ENCODE measurements around the gene MLF1.

MLF1 gene

DNA sequence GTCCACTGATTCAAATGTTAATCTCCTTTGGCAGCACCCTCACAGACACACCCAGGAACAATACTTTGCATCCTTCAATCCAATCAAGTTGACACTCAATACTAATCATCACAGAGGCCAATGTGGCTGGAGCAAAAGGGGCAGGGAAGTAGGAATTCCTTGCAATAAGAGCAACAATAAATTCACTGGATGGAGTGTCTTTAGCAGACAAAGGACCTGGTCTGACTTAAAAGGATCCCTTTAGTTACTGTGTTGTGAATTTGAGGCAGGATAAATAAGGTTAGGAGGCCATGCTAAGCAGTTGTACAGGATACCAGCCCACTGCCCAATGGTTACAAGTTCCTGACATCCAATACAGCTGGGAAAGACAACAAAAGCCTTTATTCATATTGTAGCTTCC is 61.0 kb downstream of the MLF1 start:
- H3K4me1 ChIP-seq = peaks cover 19% of the 10 kb centered on the region
- in situ Hi-C loops (cut with MboI; ENCODE audit: low sequenced_read_pairs) = no loop called here
- no peaks in the 10 kb centered on the region for H3K9me3 ChIP-seq
- no peaks in the 10 kb centered on the region for H3K27me3 ChIP-seq (ENCODE audit: low read depth)
- H3K36me3 ChIP-seq (replicated peaks) = no peaks in the 10 kb centered on the region
- no peak overlapping the region for H3K4me3 ChIP-seq
- peak; percentile 71 to 86 for DNase-seq (ENCODE audit: low spot score in 2 of 2)

DNA sequence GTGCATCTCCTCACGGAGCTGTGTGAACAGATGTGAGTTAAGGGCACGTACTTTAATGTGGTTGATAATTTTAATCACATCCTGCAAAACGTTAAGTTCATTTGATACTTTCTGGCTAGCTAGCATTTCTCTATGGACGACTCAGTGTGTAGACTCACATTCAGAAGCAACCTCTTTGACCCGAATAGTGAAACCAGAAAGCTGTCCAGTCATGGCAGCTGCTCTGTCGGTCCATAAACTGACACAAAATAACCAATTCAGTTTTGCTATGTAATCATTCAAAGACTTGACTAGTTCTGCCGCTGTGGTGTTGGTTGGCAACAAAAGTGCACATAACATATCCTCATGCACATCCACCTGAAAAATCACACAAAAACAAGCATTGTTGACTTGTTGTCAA is 69.7 kb downstream of the MLF1 start:
- in situ Hi-C loops (cut with MboI; ENCODE audit: low sequenced_read_pairs) = no loop called here
- Histone ChIP-seq H3K36me3 (replicated peaks) (no peaks in the 10 kb centered on the region), H3K27me3 (ENCODE audit: low read depth) (no peaks in the 10 kb centered on the region), H3K4me3 (no peak overlapping the region), H3K9me3 (no peaks in the 10 kb centered on the region), H3K4me1 (no peaks in the 10 kb centered on the region)
- no peak for DNase-seq (ENCODE audit: low spot score in 2 of 2)

DNA sequence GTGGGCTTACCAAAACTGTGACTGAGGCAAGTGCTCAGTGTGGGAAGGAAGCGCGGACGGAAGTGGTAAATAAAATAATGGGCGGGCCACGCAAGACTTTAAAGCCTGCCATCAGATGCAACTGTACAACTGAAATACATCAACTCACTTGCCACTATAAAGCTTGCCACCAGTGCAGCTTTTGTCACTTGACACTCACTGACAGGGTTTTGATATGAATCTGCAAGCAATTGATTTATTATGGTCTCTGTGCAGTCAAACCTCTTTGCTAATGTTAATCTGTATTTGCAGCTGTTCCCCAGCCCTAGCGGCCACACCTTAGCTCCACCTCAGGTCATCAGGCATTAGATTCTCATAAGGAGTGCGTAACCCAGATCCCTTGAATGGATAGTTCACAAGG is 71.0 kb downstream of the MLF1 start:
- in situ Hi-C loops (cut with MboI; ENCODE audit: low sequenced_read_pairs) = no loop called here
- H3K27me3 ChIP-seq (ENCODE audit: low read depth) = no peaks in the 10 kb centered on the region
- H3K4me1 ChIP-seq = no peaks in the 10 kb centered on the region
- H3K4me3 ChIP-seq = no peak overlapping the region
- no peak for DNase-seq (ENCODE audit: low spot score in 2 of 2)
- H3K36me3 ChIP-seq (replicated peaks) = peaks cover 2% of the 10 kb centered on the region; the same call in 1 of the 2 replicates
- no peaks in the 10 kb centered on the region for H3K9me3 ChIP-seq

DNA sequence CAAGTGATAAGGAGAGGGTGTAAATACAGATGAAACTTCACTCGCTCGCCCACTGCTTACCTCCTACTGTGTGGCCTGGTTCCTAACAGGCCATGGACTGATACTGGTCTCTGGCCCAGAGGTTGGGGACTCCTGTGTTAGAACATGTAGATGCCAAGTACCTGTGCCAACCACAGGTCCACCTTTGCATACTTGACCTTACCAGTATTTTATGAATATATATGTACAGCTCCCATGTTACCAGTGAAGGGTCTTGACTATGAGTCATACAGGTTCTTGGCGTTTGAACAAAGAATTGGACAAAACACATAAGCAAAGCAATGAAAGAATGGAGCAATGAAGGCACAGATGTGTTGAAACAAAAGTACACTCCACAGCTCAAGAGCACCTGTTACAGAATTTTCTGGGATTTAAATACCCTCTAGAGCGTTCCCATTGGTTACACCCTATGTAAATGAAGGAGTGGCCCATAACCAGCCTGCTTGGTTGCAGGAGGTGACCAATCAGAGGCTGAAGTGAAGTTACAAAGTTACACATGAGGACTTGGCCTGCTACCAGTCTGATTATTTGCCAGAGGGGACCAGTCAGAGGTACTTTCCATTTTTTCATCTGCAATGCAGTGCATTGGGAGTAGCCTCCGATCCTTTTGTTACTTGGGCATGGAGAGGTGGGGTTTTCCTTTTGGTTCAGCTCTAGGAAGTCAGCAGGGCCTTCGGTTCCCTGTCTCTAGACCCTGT is 71.6 kb downstream of the MLF1 start:
- H3K4me3 ChIP-seq = no peak overlapping the region

DNA sequence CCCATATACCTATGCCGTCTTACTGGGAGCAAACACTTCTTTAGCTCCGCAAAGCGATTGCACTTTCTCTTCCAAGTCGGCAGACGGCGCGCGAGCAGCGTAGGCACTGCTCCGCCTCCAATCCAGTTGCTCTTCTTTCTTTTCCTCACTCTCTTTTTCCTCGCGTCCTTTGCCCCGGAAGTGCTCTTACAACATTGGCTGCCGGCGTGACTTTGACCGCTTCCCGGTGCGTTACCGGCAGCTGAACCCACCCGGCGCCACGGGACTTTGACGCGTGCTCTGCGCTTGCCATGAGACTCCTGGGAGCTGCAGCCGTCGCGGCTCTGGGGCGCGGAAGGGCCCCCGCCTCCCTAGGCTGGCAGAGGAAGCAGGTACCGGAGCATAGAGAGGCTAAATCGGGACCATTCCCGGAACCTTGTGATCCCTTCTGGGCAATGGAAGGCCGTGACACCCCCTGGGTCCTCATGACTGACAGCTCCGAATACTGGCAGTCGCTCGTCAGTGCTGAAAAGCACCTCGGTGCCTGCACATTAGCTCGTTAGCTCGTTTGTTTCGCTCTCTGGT is 73.4 kb downstream of the MLF1 start, which contains the start of gene GFM1:
TSS of gene GFM1 (plus strand) at position 183 of the 564 bp plus-strand sequence. CDS start at position 291, 108 bp downstream.
- Histone ChIP-seq H3K36me3 (replicated peaks) (peaks cover 17% of the 10 kb centered on the region), H3K27me3 (ENCODE audit: low read depth) (no peaks in the 10 kb centered on the region), H3K4me1 (no peaks in the 10 kb centered on the region), H3K9me3 (no peaks in the 10 kb centered on the region), H3K4me3 (peak within 1 kb of the TSS; percentile 82)
- in situ Hi-C loops (cut with MboI; ENCODE audit: low sequenced_read_pairs) = no loop called here
- peak; percentile 93 to 96 for DNase-seq (ENCODE audit: low spot score in 2 of 2)

More for the DNA sequence above, 71.6 kb downstream of the MLF1 start:
- Histone ChIP-seq H3K36me3 (replicated peaks) (peaks cover 5% of the 10 kb centered on the region; the same call in 1 of the 2 replicates), H3K9me3 (no peaks in the 10 kb centered on the region), H3K27me3 (ENCODE audit: low read depth) (no peaks in the 10 kb centered on the region), H3K4me1 (no peaks in the 10 kb centered on the region)
- in situ Hi-C loops (cut with MboI; ENCODE audit: low sequenced_read_pairs) = no loop called here
- no peak for DNase-seq (ENCODE audit: low spot score in 2 of 2)

DNA sequence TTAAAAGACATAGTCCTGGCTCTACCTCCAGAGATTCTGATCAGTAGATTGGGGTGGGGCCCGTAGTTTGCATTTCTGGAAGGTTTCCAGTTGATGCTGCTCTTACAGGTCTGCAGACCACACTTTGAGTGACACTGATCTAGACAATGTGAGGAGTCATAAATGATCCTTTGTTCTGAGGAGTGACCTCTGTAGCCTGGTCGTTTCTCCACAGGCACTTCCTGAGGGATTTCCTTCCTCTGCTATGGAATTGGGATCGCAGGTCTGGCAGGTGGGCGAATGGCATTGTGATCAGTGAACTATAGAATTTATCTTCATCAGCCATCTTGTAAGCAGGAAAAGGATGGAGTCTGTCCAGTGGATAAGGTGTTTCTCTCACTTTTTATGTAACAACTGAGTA is 78.8 kb downstream of the MLF1 start:
- Histone ChIP-seq H3K4me3 (no peak overlapping the region), H3K27me3 (ENCODE audit: low read depth) (no peaks in the 10 kb centered on the region), H3K36me3 (replicated peaks) (peaks cover 47% of the 10 kb centered on the region), H3K4me1 (no peaks in the 10 kb centered on the region), H3K9me3 (no peaks in the 10 kb centered on the region)
- in situ Hi-C loops (cut with MboI; ENCODE audit: low sequenced_read_pairs) = no loop called here
- no peak for DNase-seq (ENCODE audit: low spot score in 2 of 2)

DNA sequence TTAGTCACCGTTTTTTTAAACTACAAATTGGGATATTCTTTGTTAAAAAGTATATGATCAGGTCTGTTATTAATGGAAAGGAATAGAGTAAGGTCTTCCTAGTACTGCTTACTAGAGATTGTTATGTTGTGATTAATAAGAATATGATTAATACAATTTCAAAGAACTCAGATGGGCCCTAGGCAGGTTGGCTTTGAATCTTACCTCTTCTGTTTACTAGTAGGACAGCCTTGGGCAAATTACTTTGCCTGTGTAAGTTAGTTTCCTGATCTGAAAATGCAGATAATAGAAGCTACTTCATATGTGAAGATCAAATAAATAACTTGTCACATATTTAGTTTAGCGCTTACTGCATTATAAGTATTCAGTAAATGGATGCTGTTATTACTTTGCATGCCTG is 80.2 kb downstream of the MLF1 start:
- DNase-seq (ENCODE audit: low spot score in 2 of 2) = no peak
- Histone ChIP-seq H3K9me3 (no peaks in the 10 kb centered on the region), H3K36me3 (replicated peaks) (peaks cover 51% of the 10 kb centered on the region), H3K4me1 (no peaks in the 10 kb centered on the region), H3K27me3 (ENCODE audit: low read depth) (no peaks in the 10 kb centered on the region), H3K4me3 (no peak overlapping the region)
- in situ Hi-C loops (cut with MboI; ENCODE audit: low sequenced_read_pairs) = no loop called here

DNA sequence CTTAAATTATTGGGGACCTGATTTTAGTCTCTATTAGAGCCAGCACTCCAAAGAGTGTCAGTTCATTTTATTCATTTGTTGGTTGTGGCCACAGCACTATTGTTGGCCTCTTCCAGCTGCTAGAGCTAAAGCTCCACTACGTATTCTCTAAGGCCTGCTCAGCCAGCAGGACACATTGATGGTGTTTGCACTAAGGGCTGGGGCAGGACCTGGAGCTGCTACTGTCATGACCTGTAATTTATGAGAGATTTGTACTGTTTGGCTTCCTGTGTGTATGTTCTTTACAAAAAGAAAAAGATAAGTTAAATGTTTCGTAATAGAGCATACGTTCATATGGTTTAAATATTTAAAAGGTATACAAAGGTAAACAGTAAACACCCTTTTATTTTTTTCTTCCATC is 81.5 kb downstream of the MLF1 start:
- no peaks in the 10 kb centered on the region for H3K4me1 ChIP-seq
- H3K4me3 ChIP-seq = no peak overlapping the region
- H3K27me3 ChIP-seq (ENCODE audit: low read depth) = no peaks in the 10 kb centered on the region
- in situ Hi-C loops (cut with MboI; ENCODE audit: low sequenced_read_pairs) = no loop called here
- H3K36me3 ChIP-seq (replicated peaks) = peaks cover 46% of the 10 kb centered on the region
- no peaks in the 10 kb centered on the region for H3K9me3 ChIP-seq
- no peak for DNase-seq (ENCODE audit: low spot score in 2 of 2)
